HG02870 (cell line): ENCODE measurements around the gene TSPEAR.
"Not testable (repeated sequence)": the region's sequence is repeated elsewhere in the genome, so short reads cannot be mapped to it uniquely, and the experiment has no call there.

Experiments
- ATAC-seq: cut with Tn5 transposase; IDR thresholded peaks from one replicate; pipeline ENCODE4 v1.9.1; 2021; ENCODE audit warnings: mild to moderate bottlenecking, moderate library complexity; ENCODE audit not compliant: unreplicated experiment

Gene TSPEAR

DNA sequence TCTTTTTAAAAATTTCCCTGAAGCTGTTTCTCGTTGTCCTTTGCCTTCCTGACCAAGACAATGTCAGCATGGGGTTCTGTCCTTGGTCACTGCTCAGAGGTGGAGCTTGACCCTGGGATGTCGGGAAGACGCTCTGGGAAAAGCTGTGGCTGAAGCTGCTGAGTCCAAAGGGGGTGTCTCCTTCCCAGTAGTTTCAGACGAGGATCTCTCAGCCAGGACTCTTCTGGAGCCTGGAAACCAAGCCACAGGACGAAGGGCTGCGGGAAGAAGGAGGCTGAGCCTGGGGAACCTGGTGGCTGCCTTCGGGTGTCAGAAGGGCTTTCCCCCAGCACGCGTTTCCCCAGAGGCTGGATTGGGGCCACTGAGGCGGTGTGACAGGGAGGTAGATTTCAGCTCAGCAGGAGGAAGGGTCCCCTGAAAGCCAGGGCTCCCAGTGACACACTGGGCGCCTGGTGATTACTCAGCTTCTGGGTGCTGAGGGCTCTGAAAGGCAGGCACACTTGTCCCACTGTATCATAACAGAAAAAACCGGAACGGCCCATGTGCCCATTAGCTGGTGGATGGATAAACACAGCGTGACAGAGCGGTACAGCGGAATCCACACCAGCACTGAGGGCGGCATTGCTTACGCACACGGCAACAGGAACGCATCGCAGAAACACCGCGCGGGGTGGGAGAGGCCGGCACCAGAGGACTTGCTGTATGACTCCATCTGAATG is 24.4 kb downstream of the TSPEAR start:
- ATAC-seq: no peak

DNA sequence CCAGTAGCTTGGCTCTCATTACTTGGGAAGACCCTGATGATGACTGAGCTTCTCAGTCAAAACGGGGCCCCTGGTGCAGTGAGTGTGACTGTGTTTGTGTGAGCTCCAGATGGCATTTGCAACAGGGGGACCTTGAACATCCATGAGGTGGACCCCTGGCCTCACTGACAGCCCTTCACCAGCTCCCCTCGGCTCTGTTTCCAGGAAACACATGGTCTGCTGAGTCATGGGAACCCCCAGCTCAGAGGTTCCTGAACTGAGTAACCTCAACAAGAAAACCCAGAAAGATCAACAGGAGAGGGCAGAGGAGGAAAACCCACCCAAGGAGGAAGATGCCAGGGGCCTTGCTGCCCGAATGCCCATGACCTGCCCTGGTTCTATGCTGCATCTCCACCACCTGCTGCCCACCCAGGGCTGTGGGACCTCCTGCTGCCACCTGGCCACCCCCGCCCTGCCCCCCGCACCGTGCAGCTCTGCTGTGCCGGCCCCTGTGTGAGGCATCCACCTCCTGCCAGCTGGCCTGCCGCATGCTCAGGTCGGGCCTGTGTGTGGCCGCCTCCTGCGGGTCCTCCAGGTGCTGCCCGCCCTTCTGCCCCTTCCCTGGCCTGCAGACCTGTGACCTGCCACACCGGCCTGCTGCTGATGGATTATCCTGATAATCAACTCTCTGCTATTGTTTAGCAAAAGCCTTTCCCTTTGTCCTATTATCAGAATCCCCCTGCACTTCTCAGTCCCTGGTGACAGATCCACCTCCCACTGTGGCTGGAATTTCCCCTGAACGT is 25.2 kb downstream of the TSPEAR start:
- no peak for ATAC-seq

DNA sequence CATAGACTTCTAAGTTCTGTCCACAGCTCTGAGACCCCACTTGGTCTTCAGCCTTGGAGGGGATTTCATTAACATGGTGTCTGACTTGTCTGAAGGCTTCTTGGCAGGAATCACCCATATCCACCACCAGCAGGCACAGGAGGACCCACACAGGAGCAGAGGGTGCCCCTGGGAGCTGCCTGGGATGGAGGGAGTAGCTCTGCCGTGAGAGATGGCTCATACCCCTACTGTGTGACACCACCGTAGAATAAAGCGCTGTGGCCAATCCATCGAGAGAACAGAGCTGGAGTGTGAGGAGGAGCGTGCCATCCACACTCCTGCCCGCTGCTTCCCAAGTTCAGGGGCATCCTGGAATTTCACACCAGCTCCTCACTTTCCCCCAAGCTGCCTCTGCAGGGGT is 26.3 kb downstream of the TSPEAR start:
- ATAC-seq: not testable (repeated sequence)

DNA sequence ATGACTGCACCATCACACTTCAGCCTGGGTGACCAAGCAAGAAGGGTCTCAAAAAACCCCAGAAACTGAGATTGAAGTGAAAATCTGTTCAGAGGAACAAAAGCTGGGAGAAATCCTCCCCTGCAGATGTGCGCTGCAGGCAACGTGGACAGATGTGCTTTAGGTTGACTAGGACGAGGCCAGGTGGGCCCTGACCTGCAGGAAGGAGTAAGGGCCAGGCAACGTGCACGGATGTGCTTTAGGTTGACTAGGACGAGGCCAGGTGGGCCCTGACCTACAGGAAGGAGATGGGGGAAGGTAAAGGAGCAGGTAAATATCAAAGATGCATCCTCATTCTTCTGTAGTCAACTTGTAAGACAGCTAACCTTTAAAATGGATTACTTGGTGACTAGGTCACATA is 26.9 kb downstream of the TSPEAR start:
- no peak for ATAC-seq

DNA sequence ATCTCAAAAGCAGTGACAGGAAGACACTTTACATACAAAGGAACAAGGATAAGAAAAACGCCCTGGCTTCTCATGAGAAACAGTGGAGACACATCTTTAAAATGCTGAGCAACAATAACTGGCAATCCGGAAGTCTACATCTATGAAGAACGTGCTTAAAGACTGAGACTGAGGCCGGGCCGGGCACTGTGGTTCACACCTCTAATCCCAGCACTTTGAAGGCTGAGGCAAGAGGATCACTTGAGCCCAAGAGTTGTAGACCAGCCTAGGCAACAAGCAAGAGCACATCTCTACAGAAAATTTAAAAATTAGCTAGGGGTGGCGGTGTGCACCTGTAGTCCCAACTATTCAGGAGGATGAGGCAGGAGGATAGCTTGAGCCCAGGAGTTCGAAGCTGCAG is 27.3 kb downstream of the TSPEAR start:
- ATAC-seq: no peak

DNA sequence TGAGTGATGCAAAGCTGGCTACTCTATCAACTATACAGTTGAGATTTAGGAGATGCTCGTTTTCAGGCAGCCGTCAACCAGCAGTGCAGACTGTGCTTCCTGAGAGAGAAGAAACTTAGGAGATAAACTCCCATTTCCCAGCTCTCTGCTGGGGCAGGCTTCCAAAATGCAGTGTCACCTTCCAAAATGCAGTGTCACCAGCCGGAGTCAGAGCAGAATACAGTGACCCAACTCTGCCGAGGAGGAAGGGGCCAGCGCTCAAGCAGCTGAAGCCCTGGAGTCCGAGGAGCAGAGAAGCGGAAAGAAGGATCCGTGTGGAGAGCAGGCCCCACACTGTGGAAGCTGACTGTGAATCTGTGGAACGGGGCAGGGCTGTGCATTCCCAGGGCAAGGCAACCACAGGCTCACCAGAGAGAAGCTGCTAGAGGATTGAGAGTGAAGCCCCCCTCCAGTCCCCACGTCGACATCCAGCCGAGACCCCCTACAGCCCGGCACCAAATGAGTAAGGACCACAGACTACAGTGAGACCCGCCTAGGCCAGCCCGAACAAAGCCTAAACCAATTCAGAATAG is 28.7 kb downstream of the TSPEAR start:
- ATAC-seq: no peak

DNA sequence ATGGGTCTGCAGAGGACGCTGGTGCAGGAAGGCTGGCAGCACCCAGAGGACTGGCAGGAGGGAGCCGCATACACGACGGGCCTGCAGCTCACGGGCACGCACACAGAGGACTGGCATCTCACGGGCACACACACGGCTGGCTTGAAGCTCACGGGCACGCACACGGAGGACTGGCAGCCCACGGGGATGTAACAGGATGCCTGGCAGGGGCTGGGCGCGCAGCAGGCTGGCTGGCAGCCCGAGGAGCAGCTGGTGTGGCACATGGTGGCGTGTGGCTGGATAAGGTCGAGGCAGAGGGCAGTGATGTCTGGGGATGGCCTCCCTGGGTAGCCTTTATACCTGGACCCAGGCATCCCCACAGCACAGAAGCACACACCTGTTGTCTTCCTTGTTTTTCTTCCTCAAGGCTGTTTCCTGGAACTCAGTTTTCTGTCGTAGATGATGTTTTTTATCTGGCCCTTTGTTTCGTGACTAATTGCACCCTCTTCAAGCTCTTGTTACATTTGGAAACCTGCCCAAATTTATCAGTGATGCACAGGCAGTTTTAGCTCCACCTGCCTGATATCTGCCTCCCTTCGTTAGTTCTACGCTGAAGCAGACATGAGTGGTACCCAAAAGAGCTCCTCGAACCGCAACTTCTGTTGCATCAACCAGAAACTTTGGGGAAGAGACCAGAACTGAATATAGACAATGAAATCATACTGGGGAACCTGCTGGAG is 29.4 kb downstream of the TSPEAR start, which contains the start of gene KRTAP12-1:
KRTAP12-1 (minus strand) TSS at position 303 of the 719 bp plus-strand sequence; CDS start at position 263, 40 bp downstream.
- no peak for ATAC-seq

DNA sequence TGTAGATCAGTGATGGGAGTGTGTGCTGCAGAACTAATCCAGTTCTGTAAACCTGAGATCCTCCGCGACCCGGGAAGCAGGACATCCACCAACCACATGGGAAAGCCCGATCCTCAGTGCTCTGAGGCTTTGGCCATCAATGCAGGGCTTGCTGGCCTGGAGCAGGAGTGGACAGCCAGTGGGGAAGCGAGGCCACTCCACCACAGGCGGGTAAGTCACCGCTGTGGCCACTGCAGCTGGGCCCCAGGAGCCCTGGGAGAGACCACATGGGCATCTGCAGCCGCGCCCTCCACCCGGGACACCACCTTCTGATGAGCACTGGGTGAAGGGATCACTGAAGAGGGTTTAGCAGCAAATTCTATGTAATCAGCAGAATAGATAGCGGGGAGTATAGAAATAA is 30.2 kb downstream of the TSPEAR start:
- ATAC-seq: no peak

DNA sequence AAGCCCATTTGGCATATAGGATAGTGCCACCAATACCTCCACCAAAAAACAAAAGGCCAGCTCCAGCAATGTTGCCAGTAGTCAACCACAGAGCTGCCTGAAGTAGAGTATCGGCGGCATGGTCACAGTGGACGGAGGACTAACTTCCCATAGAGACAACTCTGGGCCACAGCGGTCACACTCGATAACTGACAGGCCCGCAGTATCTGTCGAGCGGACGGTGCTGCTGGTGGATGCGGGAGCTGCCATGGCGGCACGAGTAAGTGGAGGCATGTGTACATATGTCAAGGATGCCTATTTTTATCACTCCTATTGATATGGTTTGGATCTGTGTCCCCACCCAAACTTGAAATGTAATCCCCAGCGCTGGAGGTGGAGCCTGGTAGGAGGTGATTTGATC is 33.5 kb downstream of the TSPEAR start:
- no peak for ATAC-seq

DNA sequence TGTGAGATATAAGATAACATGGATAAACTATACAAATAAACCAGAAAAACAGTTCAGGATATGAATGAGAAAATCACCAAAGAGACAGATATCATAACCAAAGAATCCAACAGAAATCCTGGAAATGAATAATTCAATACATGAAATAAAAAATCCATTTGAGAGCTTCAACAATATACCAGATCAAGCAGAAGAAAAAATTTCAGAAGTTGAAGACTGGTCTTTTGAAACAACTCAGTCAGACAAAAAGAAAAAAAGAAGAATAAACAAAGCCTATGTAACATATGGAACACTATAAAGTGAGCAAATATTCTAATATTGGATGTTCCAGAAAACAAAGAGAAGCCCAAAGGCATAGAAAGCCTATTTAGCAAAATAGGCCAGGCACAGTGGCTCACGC is 39.5 kb downstream of the TSPEAR start:
- no peak for ATAC-seq

DNA sequence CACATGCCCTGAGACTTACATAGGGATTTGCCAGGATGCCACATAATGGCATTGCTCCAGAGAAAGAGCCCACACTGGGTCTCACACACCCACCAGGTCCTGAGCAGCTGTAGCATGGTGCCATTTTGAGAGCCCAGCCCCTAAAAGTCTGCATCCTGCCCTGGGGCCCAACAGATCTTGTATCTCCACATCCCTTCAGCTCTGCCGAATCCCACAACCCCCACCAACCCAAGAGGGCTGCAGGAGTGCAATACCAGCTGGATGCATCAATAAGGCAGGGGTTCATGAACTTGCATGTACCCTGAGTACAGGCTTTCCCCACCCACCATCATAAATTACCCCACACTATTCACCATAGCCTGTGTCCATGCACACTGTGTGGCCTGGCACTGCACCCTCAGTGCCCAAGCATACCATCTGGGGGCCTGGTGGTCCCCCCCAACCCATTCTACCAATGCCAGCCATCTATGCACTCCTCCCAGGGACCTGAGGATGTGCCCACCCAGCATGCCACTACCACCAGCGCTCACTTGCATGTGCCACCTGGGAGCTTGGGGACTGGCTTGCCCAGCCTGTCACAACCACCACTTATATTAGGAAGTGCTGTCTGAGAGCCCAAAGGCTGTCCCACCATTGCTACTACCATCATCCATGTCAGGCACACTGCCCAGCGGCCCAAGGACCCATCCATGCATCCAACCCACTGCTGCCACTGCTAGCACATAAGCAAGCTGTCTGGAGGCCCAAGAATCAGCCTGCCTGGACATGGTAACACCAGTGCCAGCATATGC is 40.5 kb downstream of the TSPEAR start:
- ATAC-seq: no peak

DNA sequence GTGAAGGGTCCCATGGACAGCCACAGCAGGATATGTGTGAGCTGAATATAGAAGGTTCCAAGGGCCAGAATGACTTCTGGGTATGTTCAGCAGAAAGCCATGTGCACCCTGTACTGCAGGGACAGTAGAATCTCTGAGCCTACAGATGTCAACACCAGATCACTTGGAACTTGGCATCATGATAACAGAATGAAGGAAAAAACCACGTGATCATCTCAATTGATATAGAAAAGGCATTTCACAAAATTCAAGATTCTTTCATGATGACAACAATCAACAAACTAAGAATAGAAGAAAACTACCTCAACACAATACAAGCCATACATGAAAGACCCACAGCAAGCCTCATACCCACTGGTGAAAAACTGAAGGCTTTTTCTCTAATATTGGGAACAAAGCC is 43.8 kb downstream of the TSPEAR start:
- no peak for ATAC-seq

DNA sequence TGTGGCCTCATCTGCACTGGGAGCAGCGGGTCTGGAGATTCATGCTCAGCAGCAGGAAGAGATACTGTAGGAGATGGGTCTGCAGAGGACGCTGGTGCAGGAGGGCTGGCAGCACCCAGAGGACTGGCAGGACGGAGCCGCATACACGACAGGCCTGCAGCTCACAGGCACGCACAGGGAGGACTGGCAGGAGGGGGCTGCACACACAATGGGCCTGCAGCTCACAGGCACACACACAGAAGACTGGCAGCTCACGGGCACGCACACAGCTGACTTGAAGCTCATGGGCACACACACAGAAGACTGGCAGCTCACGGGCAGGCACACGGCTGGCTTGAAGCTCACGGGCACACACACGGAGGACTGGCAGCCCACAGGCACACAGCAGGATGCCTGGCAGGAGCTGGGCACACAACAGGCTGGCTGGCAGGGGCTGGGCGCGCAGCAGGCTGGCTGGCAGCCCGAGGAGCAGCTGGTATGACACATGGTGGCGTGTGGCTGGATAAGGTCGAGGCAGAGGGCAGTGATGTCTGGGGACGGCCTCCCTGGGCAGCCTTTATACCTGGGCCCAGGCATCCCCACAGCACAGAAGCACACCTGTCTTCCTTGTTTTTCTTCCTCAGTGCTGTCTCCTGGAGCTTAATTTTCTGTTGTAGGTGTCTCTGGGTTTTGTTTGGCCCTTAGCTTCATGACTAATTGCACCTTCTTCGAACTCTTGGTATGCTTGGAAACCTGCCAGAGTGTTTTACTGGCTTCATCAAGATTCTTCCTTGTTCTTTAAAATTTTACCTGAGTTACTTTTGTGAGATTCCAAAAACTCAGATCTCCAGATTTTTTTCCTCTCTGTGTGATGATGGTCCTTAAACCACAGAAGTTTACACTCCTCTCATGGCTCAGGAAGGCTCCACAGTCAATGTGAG is 44.7 kb downstream of the TSPEAR start, which contains the start of gene KRTAP12-2:
KRTAP12-2 (minus strand) TSS at position 527 of the 920 bp plus-strand sequence; CDS start at position 486, 41 bp downstream.
- ATAC-seq: no peak

DNA sequence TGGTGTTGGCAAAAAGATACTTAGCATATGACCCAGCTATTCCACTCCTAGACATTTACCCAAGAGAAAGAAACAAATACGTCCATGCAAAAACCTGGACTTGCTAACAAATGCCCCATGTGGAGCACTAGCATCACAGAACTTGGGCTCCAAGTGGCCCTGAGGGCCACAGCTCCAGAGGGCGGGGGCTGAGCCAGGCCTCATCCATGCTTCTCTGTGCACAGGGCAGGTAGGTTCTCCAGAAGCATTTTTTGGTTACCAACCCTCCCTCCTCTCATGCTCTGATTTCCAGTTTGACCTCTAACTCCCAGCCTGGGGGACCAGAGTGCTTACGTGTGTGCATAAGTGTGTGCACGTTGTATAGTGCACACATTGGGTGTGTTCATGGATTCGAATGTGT is 46.7 kb downstream of the TSPEAR start:
- ATAC-seq: no peak

DNA sequence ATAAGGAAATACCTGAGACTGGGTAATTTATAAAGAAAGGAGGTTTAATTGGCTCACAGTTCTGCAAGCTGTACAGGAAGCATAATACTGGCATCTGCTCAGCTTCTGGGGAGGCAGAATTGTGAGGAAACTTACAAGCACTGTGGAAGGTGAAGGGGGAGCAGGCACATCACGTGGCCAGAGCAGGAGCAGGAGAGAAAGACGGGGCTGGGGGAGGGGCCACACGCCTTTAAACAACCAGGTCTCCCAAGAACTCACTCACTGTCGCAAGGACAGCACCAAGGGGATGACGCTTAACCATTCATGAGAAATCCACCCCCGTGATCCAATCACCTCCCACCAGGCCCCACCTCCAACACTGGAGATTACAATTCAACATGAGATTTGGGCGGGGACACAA is 49.8 kb downstream of the TSPEAR start:
- not testable (repeated sequence) for ATAC-seq

DNA sequence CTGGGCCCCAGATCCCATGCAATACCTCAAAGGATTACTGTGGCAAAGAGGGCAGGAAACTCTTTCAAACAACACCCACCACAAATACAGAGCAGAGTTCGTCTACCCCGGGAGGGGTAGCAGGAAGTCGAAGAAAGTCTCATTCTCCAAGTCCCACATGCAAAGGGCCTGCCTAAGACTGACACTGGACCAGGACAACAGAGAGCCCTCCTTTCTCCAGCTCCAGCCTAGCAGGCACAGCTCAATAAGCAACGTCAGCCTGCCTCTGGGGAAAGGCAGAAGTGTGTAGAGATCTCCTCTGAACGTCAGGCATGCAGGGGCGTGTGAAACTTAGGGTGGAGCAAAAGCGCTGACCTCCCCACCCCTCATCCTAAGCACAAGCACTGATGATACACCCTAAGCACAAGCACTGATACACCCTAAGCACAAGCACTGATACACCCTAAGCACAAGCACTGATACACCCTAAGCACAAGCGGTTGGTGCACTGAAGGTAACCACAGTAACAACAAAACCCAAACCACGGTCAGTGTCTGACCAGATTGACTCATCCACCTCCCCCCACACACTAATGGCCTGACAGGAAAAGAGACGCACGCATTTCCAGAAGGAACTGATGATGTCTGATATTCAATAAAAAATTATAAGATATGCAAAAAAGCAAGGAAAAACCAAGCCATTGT is 52.3 kb downstream of the TSPEAR start:
- ATAC-seq: no peak

DNA sequence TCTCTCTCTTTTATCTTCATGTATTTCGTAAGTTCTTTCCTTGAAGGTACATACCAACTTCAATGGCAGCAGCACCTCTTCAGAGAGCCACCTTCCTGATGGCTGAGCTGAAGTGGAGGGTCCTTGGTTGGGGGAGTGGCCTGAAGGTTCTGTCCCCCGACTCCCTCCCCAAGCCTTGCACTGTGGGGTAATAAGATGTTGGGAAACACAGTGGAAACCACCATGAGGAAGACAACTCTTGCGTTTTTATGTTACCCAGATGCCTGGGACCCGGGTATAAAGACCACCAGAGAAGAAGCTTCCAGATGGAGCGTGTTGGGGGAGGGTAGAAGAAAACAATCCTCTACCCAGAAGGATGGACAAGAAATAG is 52.8 kb downstream of the TSPEAR start:
- ATAC-seq: no peak

DNA sequence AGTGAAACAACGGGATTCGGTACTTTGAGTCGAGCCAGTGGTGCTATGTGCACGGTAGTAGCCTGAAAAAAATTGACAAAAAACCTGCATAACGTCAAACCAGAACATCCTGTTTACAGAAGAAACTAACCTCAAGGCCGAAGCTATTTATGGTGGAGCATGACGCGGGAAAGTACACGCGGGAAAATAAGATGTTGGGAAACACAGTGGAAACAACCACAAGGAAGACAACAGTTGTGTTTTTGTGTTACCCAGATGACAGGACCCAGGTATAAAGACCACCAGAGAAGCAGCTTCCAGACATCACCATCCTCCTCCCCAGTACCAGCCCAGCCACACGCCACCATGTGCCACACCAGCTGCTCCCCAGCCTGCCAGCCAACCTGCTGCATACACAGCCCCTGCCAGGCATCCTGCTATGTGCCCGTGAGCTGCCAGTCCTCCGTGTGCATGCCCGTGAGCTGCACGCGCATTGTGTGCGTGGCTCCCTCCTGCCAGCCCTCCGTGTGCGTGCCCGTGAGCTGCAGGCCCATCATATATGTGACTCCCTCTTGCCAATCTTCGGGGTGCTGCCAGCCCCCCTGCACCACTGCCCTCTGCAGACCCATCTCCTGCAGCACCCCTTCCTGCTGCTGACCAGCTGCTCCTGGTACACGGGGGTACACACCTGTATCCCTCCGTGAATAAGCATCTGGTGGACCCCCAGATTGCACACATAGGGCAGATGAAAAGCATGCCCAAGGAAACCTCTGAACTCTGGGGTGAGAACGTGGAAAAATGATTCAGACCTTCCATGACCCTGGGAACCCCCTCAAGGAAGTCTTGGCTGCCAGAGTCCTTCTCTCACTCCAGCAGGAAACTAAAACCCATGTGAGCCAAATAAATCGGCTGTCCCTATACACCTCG is 53.5 kb downstream of the TSPEAR start, which contains the start of gene KRTAP12-3:
KRTAP12-3 (plus strand) TSS at position 298 of the 906 bp plus-strand sequence; CDS start at position 346, 48 bp downstream.
- ATAC-seq: no peak
